NT2/D1 (cell line): ENCODE data around the gene RPP14.

Experiments used
- DNase-seq: peaks from one replicate; pipeline ENCODE4 v3.0.0-alpha.2; 2011; ENCODE audit warnings: low read depth, low spot score
- H3K27me3 ChIP-seq: 2 replicates; pipeline ENCODE4 v1.6.0; 2011; ENCODE audit warnings: mild to moderate bottlenecking; ENCODE audit not compliant: insufficient read length, insufficient read depth
- H3K36me3 ChIP-seq: 2 replicates; pipeline ENCODE4 v1.6.1; 2011; ENCODE audit warnings: mild to moderate bottlenecking, low read length, mixed read lengths; ENCODE audit not compliant: insufficient read depth, insufficient read length
- H3K4me1 ChIP-seq: 2 replicates; pipeline ENCODE4 v1.5.1; 2011; ENCODE audit not compliant: insufficient read depth, insufficient read length
- H3K4me3 ChIP-seq: 2 replicates; pipeline ENCODE4 v1.5.1; 2011; ENCODE audit warnings: low read depth; ENCODE audit not compliant: insufficient read length
- H3K9ac ChIP-seq: 2 replicates; pipeline ENCODE4 v1.6.0; 2011; ENCODE audit warnings: low read depth; ENCODE audit not compliant: insufficient read length
- H3K9me3 ChIP-seq: 2 replicates; pipeline ENCODE4 v1.5.1; 2011; ENCODE audit warnings: mild to moderate bottlenecking, low read length; ENCODE audit not compliant: insufficient read depth
- SUZ12 ChIP-seq: IDR thresholded peaks from 2 replicates; pipeline ENCODE4 v1.6.1; 2011; ENCODE audit not compliant: insufficient read length, insufficient read depth; ENCODE audit errors: extremely low read depth
- YY1 ChIP-seq: IDR thresholded peaks from 2 replicates; pipeline ENCODE4 v1.6.1; 2011; ENCODE audit not compliant: insufficient read length, insufficient read depth
- ZNF274 ChIP-seq: IDR thresholded peaks from 2 replicates; pipeline ENCODE4 v1.6.1; 2011; ENCODE audit warnings: mild to moderate bottlenecking, low read depth, low read length

The RPP14 gene

DNA sequence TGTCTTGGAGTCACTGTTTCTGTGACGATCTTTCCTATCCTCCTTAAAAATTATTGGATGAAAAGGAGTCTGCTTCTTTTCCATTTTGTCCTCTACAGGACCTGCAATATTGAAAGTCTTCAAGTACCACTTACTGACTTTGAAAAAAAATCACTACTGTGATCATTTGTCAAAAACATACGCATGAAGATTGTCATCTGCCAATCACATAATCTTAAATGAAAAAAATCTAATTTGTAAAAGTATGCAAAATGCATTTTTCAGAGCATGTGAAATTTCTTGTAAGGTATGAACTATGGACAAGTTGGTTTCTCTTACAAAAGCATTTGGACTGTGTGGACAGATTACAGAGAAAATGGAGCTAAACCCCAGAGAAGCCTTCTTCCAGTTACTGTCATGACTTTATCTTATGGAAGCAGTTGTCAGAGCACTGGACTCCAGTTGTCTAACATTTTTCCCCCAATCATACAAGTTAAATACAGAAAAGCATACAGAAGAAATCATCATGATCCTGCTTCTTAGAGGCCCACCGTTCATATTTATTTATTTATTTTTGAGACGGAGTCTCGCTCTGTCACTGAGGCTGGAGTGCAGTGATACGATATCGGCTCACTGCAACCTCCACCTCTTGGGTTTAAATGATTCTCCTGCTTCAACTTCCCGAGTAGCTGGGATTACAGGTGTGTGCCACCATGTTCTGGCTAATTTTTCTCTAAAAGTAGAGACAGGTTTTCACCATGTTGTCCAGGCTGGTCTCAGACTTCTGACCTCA is 23.3 kb downstream of the RPP14 start:
- DNase-seq: no peak
- Histone ChIP-seq H3K4me3 (no peak overlapping the region), H3K4me1 (no peaks in the 10 kb centered on the region), H3K36me3 (no peaks in the 10 kb centered on the region), H3K9me3 (no peaks in the 10 kb centered on the region), H3K27me3 (peaks cover 19% of the 10 kb centered on the region), H3K9ac (no peak overlapping the region)
- TF ChIP-seq ZNF274 (no peak), YY1 (no peak), SUZ12 (no peak)

DNA sequence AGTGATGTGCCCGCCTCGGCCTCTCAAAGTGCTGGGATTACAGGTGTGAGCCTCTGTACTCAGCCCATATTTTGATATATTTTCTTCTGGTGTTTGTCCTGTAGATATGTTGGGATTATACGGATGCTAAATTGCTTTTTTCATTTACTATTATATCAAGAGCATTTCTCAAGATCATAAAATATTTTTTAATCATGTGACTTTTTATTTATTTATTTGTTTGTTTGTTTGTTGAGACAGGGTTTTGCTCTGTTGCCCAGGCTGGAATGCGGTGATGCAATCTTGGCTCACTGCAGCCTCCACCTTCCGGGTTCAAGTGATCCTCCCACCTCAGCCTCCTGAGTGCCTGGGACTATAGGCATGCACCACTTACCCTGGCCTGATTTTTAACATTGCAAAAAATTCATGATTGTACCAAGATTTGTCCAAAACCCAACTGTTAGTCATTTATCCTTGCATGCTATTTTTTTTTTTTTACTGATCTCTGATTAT is 23.9 kb downstream of the RPP14 start:
- Histone ChIP-seq H3K9ac (no peak overlapping the region), H3K27me3 (peaks cover 22% of the 10 kb centered on the region), H3K36me3 (no peaks in the 10 kb centered on the region), H3K9me3 (no peaks in the 10 kb centered on the region), H3K4me1 (no peaks in the 10 kb centered on the region), H3K4me3 (no peak overlapping the region)
- no peak for TF ChIP-seq ZNF274
- no peak for TF ChIP-seq YY1
- DNase-seq: no peak

- no peaks in the 10 kb centered on the region for H3K9me3 ChIP-seq
- H3K4me1 ChIP-seq: no peaks in the 10 kb centered on the region
- no peak overlapping the region for H3K9ac ChIP-seq
- DNase-seq: no peak
- H3K36me3 ChIP-seq: no peaks in the 10 kb centered on the region
- TF ChIP-seq SUZ12: no peak
- no peak for TF ChIP-seq ZNF274
- no peak for TF ChIP-seq YY1
- H3K27me3 ChIP-seq: peaks cover 22% of the 10 kb centered on the region
- H3K4me3 ChIP-seq: no peak overlapping the region
These were observed 25.6 kb downstream of the RPP14 start for GRCh38 chr3:58331593-58332152.

DNA sequence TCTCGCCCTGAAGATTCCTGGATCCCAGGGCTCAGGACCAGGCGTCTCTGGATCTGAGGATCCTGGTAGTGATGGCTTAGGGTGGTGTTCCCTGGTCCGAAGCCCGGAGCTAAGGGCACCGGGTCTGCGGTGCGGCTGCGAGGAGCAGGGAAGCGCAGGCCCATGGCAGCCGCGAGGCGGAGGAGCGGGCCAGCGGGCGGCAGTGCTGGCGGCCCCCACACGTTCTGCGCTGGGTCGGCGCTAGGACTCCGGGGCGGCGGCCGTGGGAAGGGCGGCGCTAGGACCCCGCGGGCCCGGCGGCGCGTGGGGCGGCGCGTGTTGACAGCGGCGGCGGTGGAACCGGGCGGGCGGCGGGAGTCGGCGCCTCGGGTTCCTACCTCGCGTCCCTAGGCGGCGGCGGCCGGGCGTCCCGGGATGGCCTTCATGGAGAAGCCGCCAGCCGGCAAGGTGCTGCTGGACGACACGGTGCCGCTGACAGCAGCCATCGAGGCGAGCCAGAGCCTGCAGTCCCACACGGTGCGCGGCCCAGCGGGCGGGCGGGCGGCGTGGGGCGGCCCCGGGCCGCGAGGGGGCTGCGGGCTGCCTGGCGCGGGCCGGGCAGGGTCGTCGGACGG is 26.6 kb downstream of the RPP14 start, which contains the start of gene PXK:
PXK (plus strand) TSS at position 318 of the 614 bp plus-strand sequence; CDS start at position 415, 97 bp downstream.
- TF ChIP-seq SUZ12 (no peak), ZNF274 (no peak), YY1 (no peak)
- Histone ChIP-seq H3K9me3 (no peaks in the 10 kb centered on the region), H3K27me3 (peaks cover 22% of the 10 kb centered on the region), H3K9ac (peak within 1 kb of the TSS; percentile 75), H3K4me1 (no peaks in the 10 kb centered on the region), H3K4me3 (peak within 1 kb of the TSS; percentile 80), H3K36me3 (no peaks in the 10 kb centered on the region)
- peak; percentile 39 for DNase-seq

DNA sequence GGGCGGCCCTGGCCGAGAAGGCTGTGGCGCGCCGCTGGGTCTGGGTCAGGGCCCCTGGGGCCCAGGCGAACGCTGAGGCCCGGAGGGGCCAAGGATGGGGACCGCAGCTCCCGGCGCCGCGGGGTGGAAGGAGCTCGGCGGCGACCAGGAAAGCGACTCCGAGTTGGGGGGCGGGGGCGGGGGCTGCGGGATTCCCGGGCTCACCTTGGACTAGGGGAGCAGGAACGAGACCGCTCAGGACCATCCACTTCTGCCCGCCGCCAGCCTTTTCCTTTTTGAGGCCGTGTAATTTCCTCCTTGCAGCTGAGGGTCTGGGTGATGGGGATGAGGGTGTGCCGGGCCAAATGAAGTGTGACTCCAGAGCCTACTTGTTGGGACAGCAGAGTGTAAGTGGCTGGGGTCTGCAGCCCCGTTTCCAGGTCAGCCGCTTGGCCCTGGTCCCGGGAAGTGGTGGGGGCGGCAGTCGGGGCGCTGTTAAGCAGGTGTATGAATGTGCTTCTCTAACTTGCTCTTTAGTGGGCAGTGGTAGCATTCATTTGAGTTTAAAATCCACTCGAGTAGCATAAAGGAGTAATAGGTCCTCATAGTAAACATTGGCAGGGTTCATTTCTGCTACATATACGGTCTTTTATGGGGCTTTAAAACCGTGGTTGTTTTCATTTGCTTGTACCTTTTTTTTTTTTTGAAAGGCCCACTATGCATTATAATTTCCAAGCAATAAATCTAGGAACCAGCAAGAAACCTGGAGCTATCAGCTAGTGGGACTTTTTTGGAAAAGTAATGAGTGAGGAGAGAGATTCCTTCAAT is 27.4 kb downstream of the RPP14 start:
- Histone ChIP-seq H3K27me3 (peaks cover 22% of the 10 kb centered on the region), H3K9ac (peak overlapping the region; percentile 75), H3K36me3 (no peaks in the 10 kb centered on the region), H3K4me3 (peak overlapping the region; percentile 80), H3K4me1 (no peaks in the 10 kb centered on the region), H3K9me3 (no peaks in the 10 kb centered on the region)
- DNase-seq: no peak
- no peak for TF ChIP-seq SUZ12
- TF ChIP-seq YY1: no peak
- no peak for TF ChIP-seq ZNF274

- Histone ChIP-seq H3K4me1 (no peaks in the 10 kb centered on the region), H3K27me3 (peaks cover 22% of the 10 kb centered on the region), H3K36me3 (no peaks in the 10 kb centered on the region), H3K4me3 (no peak overlapping the region), H3K9ac (peak overlapping the region; percentile 37), H3K9me3 (no peaks in the 10 kb centered on the region)
- TF ChIP-seq YY1 (no peak), ZNF274 (no peak), SUZ12 (no peak)
- DNase-seq: no peak
These were observed 27.9 kb downstream of the RPP14 start for GRCh38 chr3:58334013-58334321.

DNA sequence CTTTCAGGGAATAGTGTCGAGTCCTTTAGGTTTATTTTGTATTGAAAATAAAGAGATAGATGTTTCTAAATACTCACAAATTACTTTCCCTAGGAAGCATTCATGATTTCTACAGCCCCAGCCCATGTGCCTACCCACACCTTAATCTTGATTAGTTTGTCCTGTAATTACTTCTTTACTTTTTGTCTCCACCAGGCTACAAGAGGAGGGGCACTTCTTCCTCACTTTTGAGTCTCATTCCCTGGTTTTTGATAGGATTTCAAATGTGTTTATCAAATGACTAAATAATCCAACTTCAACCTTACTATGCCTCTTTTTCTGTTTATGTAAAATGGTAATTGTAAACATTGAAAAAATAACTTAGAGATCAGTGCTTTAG is 28.4 kb downstream of the RPP14 start:
- no peak for DNase-seq
- no peak overlapping the region for H3K4me3 ChIP-seq
- peaks cover 22% of the 10 kb centered on the region for H3K27me3 ChIP-seq
- TF ChIP-seq SUZ12 (no peak), YY1 (no peak), ZNF274 (no peak)
- H3K36me3 ChIP-seq: no peaks in the 10 kb centered on the region
- no peaks in the 10 kb centered on the region for H3K9me3 ChIP-seq
- H3K9ac ChIP-seq: no peak overlapping the region
- no peaks in the 10 kb centered on the region for H3K4me1 ChIP-seq
